HEK293 (cell line): Measurements from ENCODE around the gene NPIPA7.
"Not testable (repeated sequence)": the region's sequence is repeated elsewhere in the genome, so short reads cannot be mapped to it uniquely, and the experiment has no call there.

ENCODE experiments used
- SALL2 ChIP-seq: fragments of 450-650 bp; formaldehyde crosslinking; IDR thresholded peaks from 2 replicates; pipeline ENCODE4 v1.5.0; 2017; ENCODE audit warnings: missing biosample characterization, mild to moderate bottlenecking, missing genetic modification characterization, borderline replicate concordance
- YY1 ChIP-seq: fragments of 450-650 bp; formaldehyde crosslinking; IDR thresholded peaks from 2 replicates; pipeline ENCODE4 v1.5.1; 2018; ENCODE audit warnings: missing biosample characterization, missing genetic modification characterization
- YY2 ChIP-seq: fragments of 450-650 bp; formaldehyde crosslinking; IDR thresholded peaks from 2 replicates; pipeline ENCODE4 v1.5.1; 2016; ENCODE audit warnings: missing biosample characterization, missing genetic modification characterization
- ZNF133 ChIP-seq: fragments of 450-650 bp; formaldehyde crosslinking; IDR thresholded peaks from 2 replicates; pipeline ENCODE4 v1.5.1; 2016; ENCODE audit warnings: missing biosample characterization, missing genetic modification characterization
- ZNF274 ChIP-seq, 2 experiments: fragments of 200-500 bp in 1 of 2; fragments of 450-650 bp in 1 of 2; sonication (Bioruptor generic) in 1 of 2; formaldehyde crosslinking in 1 of 2; IDR thresholded peaks; 2 replicates each; pipeline versions ENCODE4 v1.5.1 to v1.6.1; 2014 to 2016; ENCODE audit warnings: borderline replicate concordance in 1 of 2, inconsistent platforms in 1 of 2, low read length in 1 of 2, missing biosample characterization in 1 of 2, missing genetic modification characterization in 1 of 2
- ZNF664 ChIP-seq: fragments of 450-650 bp; formaldehyde crosslinking; IDR thresholded peaks from 2 replicates; pipeline ENCODE4 v1.5.1; 2016; ENCODE audit warnings: missing biosample characterization, missing genetic modification characterization
- ZNF707 ChIP-seq: fragments of 450-650 bp; formaldehyde crosslinking; IDR thresholded peaks from 2 replicates; pipeline ENCODE4 v1.5.1; 2016; ENCODE audit warnings: missing biosample characterization, missing genetic modification characterization
- ZNF785 ChIP-seq: fragments of 450-650 bp; formaldehyde crosslinking; IDR thresholded peaks from 2 replicates; pipeline ENCODE4 v1.5.1; 2016; ENCODE audit warnings: missing biosample characterization, missing genetic modification characterization
- TF ChIP-seq, protein P1 (sequence below): fragments of 450-650 bp; formaldehyde crosslinking; IDR thresholded peaks from 2 replicates; pipeline ENCODE4 v1.5.1; 2016; ENCODE audit warnings: missing biosample characterization, missing genetic modification characterization
- TF ChIP-seq, protein P2 (sequence below): fragments of 450-650 bp; formaldehyde crosslinking; IDR thresholded peaks from 2 replicates; pipeline ENCODE4 v1.5.1; 2016; ENCODE audit warnings: missing biosample characterization, missing genetic modification characterization
- TF ChIP-seq, protein P3 (sequence below): fragments of 450-650 bp; formaldehyde crosslinking; IDR thresholded peaks from 2 replicates; pipeline ENCODE4 v1.5.1; 2016; ENCODE audit warnings: missing biosample characterization, missing genetic modification characterization

DNA sequence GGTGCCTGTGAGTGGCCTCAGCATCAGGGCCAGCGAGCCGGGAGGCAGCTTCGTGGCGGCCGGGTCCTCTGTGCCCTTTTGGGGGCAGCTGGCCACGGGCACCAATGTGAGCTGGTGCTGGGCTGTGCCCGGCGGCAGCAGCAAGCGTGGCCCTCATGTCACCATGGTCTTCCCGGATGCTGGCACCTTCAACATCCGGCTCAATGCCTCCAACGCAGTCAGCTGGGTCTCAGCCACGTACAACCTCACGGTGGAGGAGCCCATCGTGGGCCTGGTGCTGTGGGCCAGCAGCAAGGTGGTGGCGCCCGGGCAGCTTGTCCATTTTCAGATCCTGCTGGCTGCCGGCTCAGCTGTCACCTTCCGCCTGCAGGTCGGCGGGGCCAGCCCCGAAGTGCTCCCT lies 13.1 kb upstream of the NPIPA7 start:
- not testable (repeated sequence) for TF ChIP-seq SALL2 (tag by site-specific recombination); ZNF707; ZNF133 (tag by site-specific recombination); YY1; ZNF785 (tag by site-specific recombination); ZNF274 (IDR thresholded peaks at IDR 0.05; ENCODE audit: low read length); ZNF274 (tag by site-specific recombination; IDR thresholded peaks at IDR 0.05; ENCODE audit: borderline replicate concordance); ZNF664 (tag by site-specific recombination); YY2 (tag by site-specific recombination)
- TF ChIP-seq, protein P1, sequence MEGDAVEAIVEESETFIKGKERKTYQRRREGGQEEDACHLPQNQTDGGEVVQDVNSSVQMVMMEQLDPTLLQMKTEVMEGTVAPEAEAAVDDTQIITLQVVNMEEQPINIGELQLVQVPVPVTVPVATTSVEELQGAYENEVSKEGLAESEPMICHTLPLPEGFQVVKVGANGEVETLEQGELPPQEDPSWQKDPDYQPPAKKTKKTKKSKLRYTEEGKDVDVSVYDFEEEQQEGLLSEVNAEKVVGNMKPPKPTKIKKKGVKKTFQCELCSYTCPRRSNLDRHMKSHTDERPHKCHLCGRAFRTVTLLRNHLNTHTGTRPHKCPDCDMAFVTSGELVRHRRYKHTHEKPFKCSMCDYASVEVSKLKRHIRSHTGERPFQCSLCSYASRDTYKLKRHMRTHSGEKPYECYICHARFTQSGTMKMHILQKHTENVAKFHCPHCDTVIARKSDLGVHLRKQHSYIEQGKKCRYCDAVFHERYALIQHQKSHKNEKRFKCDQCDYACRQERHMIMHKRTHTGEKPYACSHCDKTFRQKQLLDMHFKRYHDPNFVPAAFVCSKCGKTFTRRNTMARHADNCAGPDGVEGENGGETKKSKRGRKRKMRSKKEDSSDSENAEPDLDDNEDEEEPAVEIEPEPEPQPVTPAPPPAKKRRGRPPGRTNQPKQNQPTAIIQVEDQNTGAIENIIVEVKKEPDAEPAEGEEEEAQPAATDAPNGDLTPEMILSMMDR (tag by site-specific recombination) = not testable (repeated sequence)
- TF ChIP-seq, protein P2, sequence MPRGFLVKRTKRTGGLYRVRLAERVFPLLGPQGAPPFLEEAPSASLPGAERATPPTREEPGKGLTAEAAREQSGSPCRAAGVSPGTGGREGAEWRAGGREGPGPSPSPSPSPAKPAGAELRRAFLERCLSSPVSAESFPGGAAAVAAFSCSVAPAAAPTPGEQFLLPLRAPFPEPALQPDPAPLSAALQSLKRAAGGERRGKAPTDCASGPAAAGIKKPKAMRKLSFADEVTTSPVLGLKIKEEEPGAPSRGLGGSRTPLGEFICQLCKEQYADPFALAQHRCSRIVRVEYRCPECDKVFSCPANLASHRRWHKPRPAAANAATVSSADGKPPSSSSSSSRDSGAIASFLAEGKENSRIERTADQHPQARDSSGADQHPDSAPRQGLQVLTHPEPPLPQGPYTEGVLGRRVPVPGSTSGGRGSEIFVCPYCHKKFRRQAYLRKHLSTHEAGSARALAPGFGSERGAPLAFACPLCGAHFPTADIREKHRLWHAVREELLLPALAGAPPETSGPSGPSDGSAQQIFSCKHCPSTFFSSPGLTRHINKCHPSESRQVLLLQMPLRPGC (tag by site-specific recombination) = not testable (repeated sequence)
- TF ChIP-seq, protein P3, sequence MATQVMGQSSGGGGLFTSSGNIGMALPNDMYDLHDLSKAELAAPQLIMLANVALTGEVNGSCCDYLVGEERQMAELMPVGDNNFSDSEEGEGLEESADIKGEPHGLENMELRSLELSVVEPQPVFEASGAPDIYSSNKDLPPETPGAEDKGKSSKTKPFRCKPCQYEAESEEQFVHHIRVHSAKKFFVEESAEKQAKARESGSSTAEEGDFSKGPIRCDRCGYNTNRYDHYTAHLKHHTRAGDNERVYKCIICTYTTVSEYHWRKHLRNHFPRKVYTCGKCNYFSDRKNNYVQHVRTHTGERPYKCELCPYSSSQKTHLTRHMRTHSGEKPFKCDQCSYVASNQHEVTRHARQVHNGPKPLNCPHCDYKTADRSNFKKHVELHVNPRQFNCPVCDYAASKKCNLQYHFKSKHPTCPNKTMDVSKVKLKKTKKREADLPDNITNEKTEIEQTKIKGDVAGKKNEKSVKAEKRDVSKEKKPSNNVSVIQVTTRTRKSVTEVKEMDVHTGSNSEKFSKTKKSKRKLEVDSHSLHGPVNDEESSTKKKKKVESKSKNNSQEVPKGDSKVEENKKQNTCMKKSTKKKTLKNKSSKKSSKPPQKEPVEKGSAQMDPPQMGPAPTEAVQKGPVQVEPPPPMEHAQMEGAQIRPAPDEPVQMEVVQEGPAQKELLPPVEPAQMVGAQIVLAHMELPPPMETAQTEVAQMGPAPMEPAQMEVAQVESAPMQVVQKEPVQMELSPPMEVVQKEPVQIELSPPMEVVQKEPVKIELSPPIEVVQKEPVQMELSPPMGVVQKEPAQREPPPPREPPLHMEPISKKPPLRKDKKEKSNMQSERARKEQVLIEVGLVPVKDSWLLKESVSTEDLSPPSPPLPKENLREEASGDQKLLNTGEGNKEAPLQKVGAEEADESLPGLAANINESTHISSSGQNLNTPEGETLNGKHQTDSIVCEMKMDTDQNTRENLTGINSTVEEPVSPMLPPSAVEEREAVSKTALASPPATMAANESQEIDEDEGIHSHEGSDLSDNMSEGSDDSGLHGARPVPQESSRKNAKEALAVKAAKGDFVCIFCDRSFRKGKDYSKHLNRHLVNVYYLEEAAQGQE = not testable (repeated sequence)
